GM12801 (cell line): ENCODE data around the gene CTNNBL1.

Experiments used
- TF ChIP-seq, protein P1 (sequence below): IDR thresholded peaks from one replicate; pipeline ENCODE4 v1.5.1; 2011; ENCODE audit warnings: control low read depth; ENCODE audit not compliant: insufficient read length; ENCODE audit errors: extremely low read depth

The CTNNBL1 gene

DNA sequence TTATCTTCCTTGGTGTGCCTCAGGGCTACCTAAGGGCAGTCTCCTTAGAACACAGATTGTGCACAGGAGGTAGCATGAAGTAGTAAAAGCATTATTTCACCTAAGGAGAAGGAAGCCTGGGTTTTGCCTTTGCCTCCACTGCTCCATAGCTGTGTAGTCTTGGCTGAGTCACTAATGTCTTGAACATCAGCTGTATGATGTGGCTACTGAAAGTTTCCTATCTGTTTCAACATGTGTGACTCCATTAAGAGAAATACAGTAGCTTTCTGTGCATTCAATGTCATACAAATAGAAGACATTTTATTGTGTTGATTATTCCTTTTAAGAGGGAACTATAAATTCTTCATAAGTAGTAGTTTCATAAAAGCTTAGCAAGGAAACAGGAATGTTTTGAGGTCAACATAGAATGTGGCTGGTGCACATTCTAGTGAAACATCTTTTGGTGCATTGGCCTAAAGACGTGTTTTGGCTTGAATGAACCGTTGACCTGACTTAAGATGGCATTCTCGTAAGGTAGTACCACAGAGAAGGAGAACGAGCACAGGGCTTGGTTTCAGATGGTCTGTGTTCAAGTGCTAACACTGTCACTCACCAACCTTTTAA is 70.6 kb downstream of the CTNNBL1 start:
- TF ChIP-seq, protein P1, sequence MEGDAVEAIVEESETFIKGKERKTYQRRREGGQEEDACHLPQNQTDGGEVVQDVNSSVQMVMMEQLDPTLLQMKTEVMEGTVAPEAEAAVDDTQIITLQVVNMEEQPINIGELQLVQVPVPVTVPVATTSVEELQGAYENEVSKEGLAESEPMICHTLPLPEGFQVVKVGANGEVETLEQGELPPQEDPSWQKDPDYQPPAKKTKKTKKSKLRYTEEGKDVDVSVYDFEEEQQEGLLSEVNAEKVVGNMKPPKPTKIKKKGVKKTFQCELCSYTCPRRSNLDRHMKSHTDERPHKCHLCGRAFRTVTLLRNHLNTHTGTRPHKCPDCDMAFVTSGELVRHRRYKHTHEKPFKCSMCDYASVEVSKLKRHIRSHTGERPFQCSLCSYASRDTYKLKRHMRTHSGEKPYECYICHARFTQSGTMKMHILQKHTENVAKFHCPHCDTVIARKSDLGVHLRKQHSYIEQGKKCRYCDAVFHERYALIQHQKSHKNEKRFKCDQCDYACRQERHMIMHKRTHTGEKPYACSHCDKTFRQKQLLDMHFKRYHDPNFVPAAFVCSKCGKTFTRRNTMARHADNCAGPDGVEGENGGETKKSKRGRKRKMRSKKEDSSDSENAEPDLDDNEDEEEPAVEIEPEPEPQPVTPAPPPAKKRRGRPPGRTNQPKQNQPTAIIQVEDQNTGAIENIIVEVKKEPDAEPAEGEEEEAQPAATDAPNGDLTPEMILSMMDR = no peak

DNA sequence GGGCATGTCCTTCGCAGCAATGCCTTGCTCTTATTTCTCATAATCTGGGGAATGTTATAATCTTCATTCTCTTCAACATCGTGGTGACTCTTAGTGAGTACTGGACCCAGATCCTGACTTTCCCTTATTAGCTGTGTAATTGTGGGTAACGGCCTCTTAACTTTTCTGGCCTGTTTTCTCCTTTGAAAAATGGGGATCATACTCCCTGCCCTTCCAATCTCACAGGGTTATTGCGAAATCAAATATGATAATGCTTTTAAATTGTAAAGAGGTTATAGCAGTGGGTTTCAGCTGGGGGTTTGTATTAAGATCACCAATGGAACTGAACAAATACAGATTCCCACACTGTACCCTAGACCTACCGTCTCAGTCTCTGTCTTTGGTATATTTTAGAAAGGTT is 77.1 kb downstream of the CTNNBL1 start:
- TF ChIP-seq, protein P1 = no peak

DNA sequence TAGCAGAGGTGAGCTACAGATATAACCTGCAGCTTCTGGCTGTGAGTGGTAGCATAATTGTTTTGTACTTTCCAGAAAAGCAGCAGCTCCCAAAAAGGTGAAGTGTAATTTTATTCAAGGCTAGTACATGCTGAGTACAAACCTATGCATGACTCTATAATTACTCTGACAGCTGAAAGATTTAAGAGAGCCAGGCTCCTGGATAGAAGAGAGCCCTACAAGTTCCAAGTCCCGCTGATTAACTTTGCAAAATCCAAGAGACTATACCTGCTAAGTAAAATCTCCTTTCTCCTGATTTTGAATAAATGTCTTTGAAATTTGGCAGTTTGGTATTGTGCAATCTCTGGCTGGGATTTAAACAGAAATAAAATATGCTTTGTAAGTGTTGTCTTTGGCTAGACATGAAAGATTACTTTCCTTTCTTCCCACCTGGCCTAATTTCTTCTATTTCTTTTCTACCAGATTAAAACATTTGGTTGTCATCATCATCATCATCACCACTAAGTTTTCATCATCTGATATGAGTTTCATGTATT is 79.5 kb downstream of the CTNNBL1 start:
- TF ChIP-seq, protein P1 = no peak

DNA sequence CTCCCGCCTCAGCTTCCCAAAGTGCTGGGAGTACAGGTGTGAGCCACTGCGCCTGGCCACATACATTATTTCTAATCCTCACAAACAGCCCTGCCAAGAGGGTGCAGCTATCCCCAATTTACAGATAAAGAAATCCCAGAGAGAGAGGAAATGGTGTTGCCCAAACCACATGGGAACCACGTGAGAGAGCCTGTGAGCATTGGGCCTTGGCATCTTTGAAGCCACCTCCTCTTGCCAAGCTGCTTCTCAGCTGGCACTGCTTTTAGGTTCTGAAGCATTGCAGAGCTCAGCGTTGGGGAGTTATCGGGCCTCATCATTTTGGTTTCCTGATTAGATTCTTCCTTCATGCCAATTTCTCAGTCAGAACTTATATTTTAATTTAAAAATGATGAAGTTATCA is 80.3 kb downstream of the CTNNBL1 start:
- TF ChIP-seq, protein P1 = no peak

DNA sequence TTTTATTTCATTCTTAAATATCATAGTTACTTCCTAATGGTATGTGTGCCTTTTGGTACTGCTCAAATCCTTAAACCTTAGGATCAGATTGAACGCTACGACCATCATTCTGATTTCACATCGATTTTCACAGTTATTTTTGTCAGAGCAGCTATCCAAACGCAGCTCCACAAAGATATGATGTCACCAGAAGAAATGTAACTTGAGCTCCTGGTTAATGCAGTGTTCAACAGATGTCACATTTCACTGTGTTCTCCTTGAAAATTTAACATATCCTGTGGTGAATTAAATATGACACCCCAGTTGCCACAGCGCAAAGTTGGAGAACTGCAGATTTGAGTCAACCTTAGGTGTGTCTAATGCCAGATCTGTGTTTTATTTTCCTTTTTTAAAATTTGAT is 81.4 kb downstream of the CTNNBL1 start:
- TF ChIP-seq, protein P1 = no peak

DNA sequence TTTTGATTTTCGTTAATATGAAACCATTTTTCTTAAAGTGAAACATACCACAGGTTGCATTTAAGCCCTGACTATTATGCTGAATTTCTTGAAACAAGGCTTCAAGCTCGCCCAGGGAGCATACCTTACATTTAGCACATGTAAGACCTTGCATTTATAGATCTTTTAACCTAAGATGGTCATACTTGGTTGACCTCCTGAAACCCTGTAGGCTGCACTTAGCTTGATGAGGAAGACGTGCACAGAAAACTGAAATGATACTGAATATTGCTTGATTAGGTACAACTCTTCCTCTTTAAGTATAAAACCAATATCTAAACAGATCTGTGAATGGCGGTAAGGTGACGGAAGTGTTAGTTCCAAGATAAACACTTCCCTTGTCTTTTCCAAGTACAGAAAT is 82.2 kb downstream of the CTNNBL1 start:
- TF ChIP-seq, protein P1 = no peak

DNA sequence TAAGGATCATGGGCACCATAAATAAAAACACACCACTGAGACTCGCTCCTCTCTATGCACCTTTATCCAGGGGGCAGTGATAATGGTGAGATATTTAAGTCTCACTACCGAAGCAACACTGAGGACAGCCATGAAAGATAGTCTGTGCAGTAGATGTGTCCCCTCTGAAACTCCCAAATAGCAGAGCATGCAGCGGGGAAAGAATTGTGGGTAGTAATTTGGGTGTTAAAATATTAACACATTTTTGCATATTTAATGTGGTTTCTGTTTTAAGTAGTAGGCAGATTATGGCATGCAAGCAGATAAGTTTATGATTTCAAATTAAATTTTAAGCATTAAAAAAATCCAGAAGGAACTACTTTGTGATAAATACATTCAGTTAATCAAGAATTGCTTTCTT is 82.7 kb downstream of the CTNNBL1 start:
- TF ChIP-seq, protein P1 = no peak
